OCI-LY7 (cell line): ENCODE data around the gene LINS1. TPM values are rescaled to one million over a fixed set of nuclear protein-coding genes. Genes with fewer than 3 reads are reported as not detected.
A peak's percentile ranks its signal among the peaks of the same experiment; 100 is the strongest.

Experiments used
- BruUV-seq: library from RNA; stranded (reverse); fragments of 400-500 nt; replicated peaks from 2 replicates; lab custom pipeline; 2021; lab: Mats Ljungman, UMichigan
- CTCF ChIA-PET: fragments of 300-600 bp; sonication (Branson Sonifier 250); formaldehyde crosslinking; loops from one replicate; lab custom pipeline; 2022; ENCODE audit warnings: antibody characterized with exemption; ENCODE audit not compliant: unreplicated experiment; lab: Charles Lee
- POLR2A ChIA-PET: fragments of 300-600 bp; sonication (Branson Sonifier 250); formaldehyde crosslinking; loops from one replicate; lab custom pipeline; 2022; ENCODE audit warnings: antibody characterized with exemption; lab: Charles Lee
- DNase-seq: peaks from one replicate; pipeline ENCODE4 v3.0.0-alpha.2; 2015; ENCODE audit warnings: low spot score
- H2AFZ ChIP-seq: fragments of 200-600 bp; sonication (generic), shearing (Covaris generic); 2 replicates; pipeline ENCODE4 v1.6.1; 2014; ENCODE audit warnings: mild to moderate bottlenecking, antibody characterized with exemption, low read length, moderate library complexity
- H3K27ac ChIP-seq: fragments of 200-600 bp; sonication (generic); 2 replicates; pipeline ENCODE4 v1.5.1; 2014; ENCODE audit warnings: mixed run types, low read depth, mild to moderate bottlenecking, moderate library complexity, low read length, inconsistent platforms; ENCODE audit not compliant: poor library complexity, severe bottlenecking
- H3K36me3 ChIP-seq: fragments of 200-600 bp; sonication (generic); 2 replicates; pipeline ENCODE4 v1.6.1; 2014; ENCODE audit warnings: mild to moderate bottlenecking, antibody characterized with exemption, low read length, moderate library complexity, mixed read lengths; ENCODE audit not compliant: insufficient read depth
- H3K4me1 ChIP-seq: fragments of 200-600 bp; sonication (generic); 2 replicates; pipeline ENCODE4 v1.5.1; 2014; ENCODE audit warnings: mild to moderate bottlenecking, low read length; ENCODE audit not compliant: insufficient read depth, poor library complexity, severe bottlenecking
- H3K4me2 ChIP-seq: fragments of 200-600 bp; sonication (generic); 2 replicates; pipeline ENCODE4 v1.6.1; 2014; ENCODE audit warnings: mild to moderate bottlenecking, low read length
- H3K4me3 ChIP-seq: fragments of 200-600 bp; sonication (generic); 2 replicates; pipeline ENCODE4 v1.5.1; 2014; ENCODE audit warnings: mild to moderate bottlenecking, low read depth, low read length; ENCODE audit not compliant: poor library complexity, severe bottlenecking
- H3K79me2 ChIP-seq: fragments of 200-600 bp; sonication (generic); 2 replicates; pipeline ENCODE4 v1.6.1; 2016; ENCODE audit warnings: low read depth, mild to moderate bottlenecking, low read length, moderate library complexity, mixed read lengths; ENCODE audit not compliant: insufficient read depth
- H3K9me2 ChIP-seq: fragments of 200-600 bp; sonication (generic); 2 replicates; pipeline ENCODE4 v1.6.1; 2016; ENCODE audit warnings: mild to moderate bottlenecking, low read length, mixed read lengths; ENCODE audit not compliant: insufficient read depth
- H3K9me3 ChIP-seq: fragments of 200-600 bp; sonication (generic); 2 replicates; pipeline ENCODE4 v1.6.1; 2014; ENCODE audit warnings: mild to moderate bottlenecking, mixed run types, low read length, mixed read lengths
- H4K20me1 ChIP-seq: fragments of 200-600 bp; sonication (generic); 2 replicates; pipeline ENCODE4 v1.6.1; 2014; ENCODE audit warnings: mild to moderate bottlenecking, antibody characterized with exemption, low read length, moderate library complexity, mixed read lengths; ENCODE audit not compliant: insufficient read depth
- CTCF ChIP-seq: fragments of 200-600 bp; sonication (generic); conservative IDR thresholded peaks from 2 replicates; pipeline ENCODE4 v1.5.1; 2014; ENCODE audit warnings: mild to moderate bottlenecking, antibody characterized with exemption, low read length, moderate library complexity, mixed read lengths
- EZH2phosphoT487 ChIP-seq: fragments of 200-600 bp; sonication (generic); IDR thresholded peaks from 2 replicates; pipeline ENCODE4 v1.6.1; 2018; ENCODE audit warnings: low read depth, borderline replicate concordance, mild to moderate bottlenecking, mixed run types, antibody characterized with exemption, low read length, moderate library complexity, mixed read lengths
- intact Hi-C: fragments of 100-400 bp; cut with micrococcal nuclease; formaldehyde crosslinking; loops from one replicate; pipeline ENCODE4 v1.10.0; 2022; ENCODE audit not compliant: unreplicated experiment
- total RNA-seq, 2 experiments: library from RNA; depleted of rRNA in 1 of 2; stranded (reverse); fragments of >200 nt in 1 of 2; shearing (Covaris generic) in 1 of 2; gene quantifications; 2 replicates each; pipeline ENCODE4 v1.2.3, GENCODE V29; 2014 to 2022

Gene LINS1
- total RNA-seq, 2 experiments from 2014 or later = 6.6 to 14.3 TPM

GRCh38 chr15:100601163-100601562 is 821 bp downstream of the LINS1 start:
- Histone ChIP-seq H2AFZ (peak overlapping the region; percentile 64), H3K36me3 (peaks cover 19% of the 10 kb centered on the region; the same call in 1 of the 2 replicates), H3K4me2 (peak overlapping the region; percentile 89), H3K27ac (no peak overlapping the region), H3K9me3 (no peaks in the 10 kb centered on the region), H3K4me1 (peaks cover 20% of the 10 kb centered on the region), H3K79me2 (peaks cover 43% of the 10 kb centered on the region), H3K4me3 (peak overlapping the region; percentile 87), H3K9me2 (no peaks in the 10 kb centered on the region), H4K20me1 (0 out of 2 replicates have a peak, but pooled peaks cover 3% of the 10 kb centered on the region)
- ChIA-PET POLR2A (no interaction called here), CTCF (no interaction called here)
- DNase-seq = peak; percentile 26
- TSS peak; percentile 58 for BruUV-seq
- no peak for TF ChIP-seq EZH2phosphoT487
- no peak for TF ChIP-seq CTCF
- intact Hi-C loops = loop anchor here (5.0 kb wide), 2 partner anchors 691 to 1954 kb away; partner anchors contain the start of gene IGF1R

GRCh38 chr15:100598655-100599054 is 3.3 kb downstream of the LINS1 start:
- Histone ChIP-seq H3K4me1 (peaks cover 14% of the 10 kb centered on the region), H3K9me2 (no peaks in the 10 kb centered on the region), H3K27ac (no peak overlapping the region), H3K9me3 (no peaks in the 10 kb centered on the region; the same call in 1 of the 2 replicates), H2AFZ (no peak overlapping the region), H3K36me3 (peaks cover 14% of the 10 kb centered on the region), H4K20me1 (0 out of 2 replicates have a peak, but pooled peaks cover 2% of the 10 kb centered on the region), H3K4me3 (no peak overlapping the region), H3K4me2 (no peak overlapping the region), H3K79me2 (peaks cover 37% of the 10 kb centered on the region)
- intact Hi-C loops = no loop called here
- BruUV-seq = no TSS peak
- ChIA-PET POLR2A (interaction anchor here (0.6 to 0.7 kb wide), 2 partner anchors 13 to 983 kb away, joined by 3 read pairs; no protein-coding TSS in a partner anchor), CTCF (no interaction called here)
- no peak for DNase-seq
- TF ChIP-seq CTCF (no peak), EZH2phosphoT487 (no peak)

- H3K4me1 ChIP-seq = peaks cover 11% of the 10 kb centered on the region
- no peaks in the 10 kb centered on the region for H4K20me1 ChIP-seq
- intact Hi-C loops = no loop called here
- H3K4me2 ChIP-seq = no peak overlapping the region
- peaks cover 16% of the 10 kb centered on the region for H3K36me3 ChIP-seq
- TF ChIP-seq CTCF (no peak), EZH2phosphoT487 (no peak)
- DNase-seq = no peak
- H3K9me2 ChIP-seq = no peaks in the 10 kb centered on the region
- BruUV-seq = no TSS peak
- H3K79me2 ChIP-seq = peaks cover 33% of the 10 kb centered on the region
- no peak overlapping the region for H3K4me3 ChIP-seq
- H3K9me3 ChIP-seq = no peaks in the 10 kb centered on the region; the same call in 1 of the 2 replicates
- ChIA-PET CTCF (no interaction called here), POLR2A (interaction anchor here (0.6 kb wide), 1 partner anchor 983 kb away, joined by 3 read pairs; no protein-coding TSS in a partner anchor)
- H3K27ac ChIP-seq = no peak overlapping the region
- no peak overlapping the region for H2AFZ ChIP-seq
Measured at GRCh38 chr15:100597862-100598261, 4.1 kb downstream of the LINS1 start.
